Measurements from ENCODE around the gene MAPKAPK2.
A peak's percentile ranks its signal among the peaks of the same experiment; 100 is the strongest.

The MAPKAPK2 gene

DNA sequence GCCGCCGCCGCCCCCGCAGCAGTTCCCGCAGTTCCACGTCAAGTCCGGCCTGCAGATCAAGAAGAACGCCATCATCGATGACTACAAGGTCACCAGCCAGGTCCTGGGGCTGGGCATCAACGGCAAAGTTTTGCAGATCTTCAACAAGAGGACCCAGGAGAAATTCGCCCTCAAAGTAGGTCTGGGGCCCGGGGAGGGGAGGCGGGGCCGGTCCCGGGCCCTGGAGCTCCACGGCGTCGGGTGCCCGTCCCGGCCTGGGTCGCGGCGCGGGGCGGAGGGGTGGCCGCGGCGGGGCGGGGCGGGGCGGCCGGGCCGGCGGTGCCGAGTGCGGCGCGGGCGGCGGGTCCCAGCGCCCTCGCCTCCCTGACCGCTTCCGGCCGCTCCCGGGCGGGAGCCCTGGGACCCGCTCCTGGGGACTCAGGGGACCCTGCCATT lies 646 bp downstream of the MAPKAPK2 start:
- peak; percentile 38 for DNase-seq

DNA sequence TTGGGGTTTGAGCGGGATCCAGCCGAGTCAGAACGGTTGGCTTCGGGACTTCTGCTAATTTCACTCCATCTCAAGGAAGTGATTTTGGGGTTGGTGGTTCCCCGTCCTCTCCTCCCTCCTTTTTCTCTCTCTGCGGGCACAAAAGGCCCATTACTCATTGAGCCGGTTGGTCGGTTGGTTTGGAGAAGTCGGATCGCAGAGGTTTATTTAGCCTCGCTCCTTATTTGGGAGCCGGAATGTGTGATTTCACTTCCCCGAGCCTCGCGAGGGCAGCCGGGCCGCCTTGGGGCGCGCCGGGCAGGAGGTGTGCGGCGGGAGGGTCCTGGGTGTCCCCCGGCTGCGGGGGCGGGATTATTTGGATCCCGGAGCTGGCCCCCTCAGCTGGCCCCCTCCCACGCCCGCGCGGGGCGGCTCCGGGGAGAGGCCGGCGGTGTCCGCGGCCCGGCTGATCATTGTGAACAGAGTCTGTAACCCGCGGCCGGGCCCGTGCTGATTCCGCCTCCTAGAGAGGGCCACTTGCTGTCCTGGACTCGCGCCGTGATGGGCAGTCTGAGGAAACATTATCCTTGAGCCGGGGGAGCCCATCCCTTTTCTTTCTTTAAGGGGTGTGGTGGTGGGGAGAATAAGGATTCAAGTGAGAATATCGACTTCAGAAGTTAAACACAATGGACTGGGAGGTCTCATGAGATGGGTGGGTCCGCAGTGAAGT lies 1.2 kb downstream of the MAPKAPK2 start:
- peak; percentile 58 for DNase-seq

- no peak for DNase-seq
These were observed 2.0 kb downstream of the MAPKAPK2 start for GRCh38 chr1:206686478-206687249.

DNA sequence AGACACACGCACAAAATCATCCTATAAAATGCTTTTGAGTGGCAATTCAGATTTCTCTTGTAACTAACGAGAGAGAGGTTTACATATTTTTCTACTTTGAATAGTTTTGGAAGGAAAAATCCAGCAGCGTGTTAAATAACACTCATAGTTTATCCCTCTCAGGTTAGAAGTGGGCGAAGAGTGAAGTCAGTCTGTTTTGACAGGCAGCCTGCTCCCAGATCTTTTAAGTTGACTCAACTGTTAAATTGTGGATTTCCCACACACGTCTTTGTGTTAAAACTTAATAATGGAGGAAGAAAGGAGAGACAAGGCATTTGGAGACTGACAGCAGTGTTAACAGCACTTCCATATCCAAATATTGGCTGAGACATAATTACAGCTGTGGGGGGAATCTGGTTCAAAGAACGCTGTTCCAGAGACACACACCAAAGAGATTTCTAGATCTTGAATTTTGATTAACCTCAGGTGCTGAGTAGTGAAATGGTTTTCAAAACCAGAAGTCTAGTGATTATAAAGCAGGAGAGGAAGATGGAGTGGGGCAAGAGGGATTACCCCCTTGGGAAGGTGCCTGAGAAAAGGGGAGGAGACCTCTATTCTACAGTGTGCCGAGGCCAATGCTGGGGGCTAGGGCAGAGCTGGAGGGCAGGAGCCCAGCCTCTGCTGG lies 2.7 kb downstream of the MAPKAPK2 start:
- DNase-seq: no peak

- no peak for DNase-seq
These were observed 3.3 kb downstream of the MAPKAPK2 start for GRCh38 chr1:206687915-206688442.

- DNase-seq: no peak
These were observed 5.8 kb downstream of the MAPKAPK2 start for GRCh38 chr1:206690516-206690915.

DNA sequence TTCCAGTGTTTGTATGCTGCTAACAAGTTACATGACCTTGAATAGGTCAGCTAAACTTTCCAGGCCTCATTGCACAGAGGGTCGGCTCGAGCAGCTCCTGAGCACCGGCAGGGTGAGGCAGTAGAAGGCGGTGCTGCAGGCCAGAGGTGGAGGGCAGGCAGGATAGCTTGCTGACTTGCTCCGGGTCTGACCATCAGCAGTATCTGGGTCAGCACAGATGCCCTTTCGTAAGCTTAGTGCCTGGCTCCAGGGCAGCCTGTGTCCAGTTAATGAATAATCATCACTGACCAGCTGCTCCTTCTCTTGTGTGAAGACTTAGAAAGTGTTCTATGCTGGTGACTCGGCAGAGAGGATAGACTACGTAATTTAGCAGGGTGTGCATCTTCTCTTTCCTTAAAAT lies 6.9 kb downstream of the MAPKAPK2 start:
- no peak for DNase-seq

DNA sequence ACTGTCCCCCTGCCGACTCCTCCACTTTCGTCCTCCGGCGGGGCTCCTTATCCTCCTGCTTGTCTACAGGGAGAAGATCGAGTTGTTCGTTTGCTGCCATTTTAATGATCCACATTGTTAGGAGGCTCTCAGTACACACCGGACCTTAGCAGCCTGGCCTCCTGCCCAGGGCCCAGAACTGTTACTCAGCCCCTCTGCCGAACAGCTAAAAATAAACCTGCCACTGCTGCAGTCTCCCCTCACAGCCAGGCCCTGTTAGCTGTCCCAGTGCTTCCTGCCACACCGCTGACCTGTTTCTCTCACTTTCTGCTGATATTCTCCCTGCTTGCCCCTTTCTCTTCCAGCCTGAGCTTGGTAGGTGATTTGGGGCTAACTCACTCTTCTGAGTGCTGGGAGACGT lies 8.3 kb downstream of the MAPKAPK2 start:
- peak; percentile 87 for DNase-seq

GRCh38 chr1:206693592-206693991 lies 8.9 kb downstream of the MAPKAPK2 start:
- no peak for DNase-seq

GRCh38 chr1:206694171-206695124 lies 9.7 kb downstream of the MAPKAPK2 start:
- DNase-seq: no peak

DNA sequence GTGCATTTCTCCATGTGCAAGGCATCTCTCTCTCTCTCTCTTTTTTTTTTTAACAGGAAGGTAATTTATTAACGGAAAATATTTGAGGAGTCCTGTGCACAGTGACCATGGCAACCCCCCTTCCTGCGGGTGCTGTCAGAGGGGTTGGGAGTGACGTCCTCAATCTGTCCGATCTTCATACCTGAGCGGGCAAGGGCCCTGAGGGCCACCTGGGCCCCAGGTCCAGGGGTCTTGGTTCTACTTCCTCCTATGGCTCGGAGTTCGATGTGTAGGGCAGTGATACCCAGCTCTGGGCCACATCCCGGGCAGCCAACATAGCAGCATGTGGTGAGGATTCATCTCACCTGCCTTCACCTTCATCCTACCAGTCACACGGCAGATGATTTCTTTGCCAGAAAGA lies 11.0 kb downstream of the MAPKAPK2 start:
- no peak for DNase-seq

- peak; percentile 47 for DNase-seq
These were observed 12.3 kb downstream of the MAPKAPK2 start for GRCh38 chr1:206696812-206697585.

DNA sequence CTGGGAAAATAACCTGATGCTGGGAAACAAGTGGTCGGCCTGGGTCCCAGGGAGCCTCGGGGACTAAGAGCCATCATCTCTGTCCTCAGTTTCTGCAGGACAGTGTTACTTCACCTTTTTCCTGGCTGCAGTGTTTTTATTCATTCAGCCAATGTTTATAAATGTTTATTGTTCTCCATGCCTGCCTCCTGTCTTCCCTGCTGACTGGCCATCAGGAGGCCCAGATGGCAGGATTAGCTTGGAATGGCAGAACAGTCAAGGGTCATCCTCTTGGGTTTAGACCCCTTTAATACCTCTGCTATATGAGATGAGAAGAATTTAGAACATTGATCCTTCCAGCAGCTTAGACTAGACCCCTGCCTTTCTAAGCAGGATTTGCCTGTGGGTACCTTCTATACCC lies 13.3 kb downstream of the MAPKAPK2 start:
- no peak for DNase-seq

GRCh38 chr1:206699000-206699586 lies 14.4 kb downstream of the MAPKAPK2 start:
- no peak for DNase-seq

DNA sequence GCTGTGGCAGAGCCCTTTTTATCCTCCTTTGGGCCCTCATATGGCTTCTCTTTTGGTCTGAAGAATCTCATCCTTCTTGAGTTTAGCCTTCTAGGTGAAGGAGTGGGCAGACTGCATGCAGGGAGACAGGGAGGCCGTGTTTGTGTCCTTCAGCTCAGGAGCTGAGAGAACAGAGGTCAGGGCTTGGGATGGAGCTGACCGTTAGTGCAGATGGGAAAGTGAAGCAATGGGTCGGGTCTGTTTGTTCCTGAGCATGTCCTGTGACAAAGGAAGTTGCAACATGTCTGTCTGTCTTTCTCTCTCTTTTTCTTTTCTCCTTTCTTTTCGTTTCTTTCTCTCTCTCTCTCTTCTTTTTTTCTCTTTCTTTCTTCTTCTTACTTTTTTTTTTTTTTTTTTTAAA lies 14.9 kb downstream of the MAPKAPK2 start:
- no peak for DNase-seq

DNA sequence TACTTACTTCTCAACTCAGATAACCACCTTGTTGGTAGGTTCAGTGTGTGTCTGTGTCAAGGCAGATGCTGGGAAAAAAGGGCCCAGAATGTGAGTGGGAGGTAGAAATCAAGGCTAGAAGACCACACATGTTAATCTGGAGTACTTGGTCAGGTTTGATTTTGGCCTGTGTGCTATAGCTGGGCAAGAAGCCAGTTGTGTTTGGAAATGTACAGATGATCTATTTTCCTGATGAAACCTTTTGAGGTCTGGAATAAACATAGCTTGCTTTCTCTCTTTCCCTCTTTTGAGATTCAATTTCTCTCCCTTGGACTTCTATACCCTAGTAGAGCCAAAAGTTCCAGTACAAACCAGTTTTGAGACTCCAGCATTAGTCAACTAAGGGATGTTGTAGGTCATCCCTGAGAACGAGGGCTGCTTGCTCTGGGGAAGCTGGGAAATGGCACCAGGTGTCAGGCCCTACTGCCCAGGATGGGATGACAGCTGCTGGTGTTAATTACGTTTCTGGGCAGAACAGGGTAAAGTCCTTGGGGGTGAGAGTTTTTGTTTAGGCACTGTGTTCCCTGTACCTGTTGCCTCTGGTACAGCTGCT lies 15.8 kb downstream of the MAPKAPK2 start:
- no peak for DNase-seq

DNA sequence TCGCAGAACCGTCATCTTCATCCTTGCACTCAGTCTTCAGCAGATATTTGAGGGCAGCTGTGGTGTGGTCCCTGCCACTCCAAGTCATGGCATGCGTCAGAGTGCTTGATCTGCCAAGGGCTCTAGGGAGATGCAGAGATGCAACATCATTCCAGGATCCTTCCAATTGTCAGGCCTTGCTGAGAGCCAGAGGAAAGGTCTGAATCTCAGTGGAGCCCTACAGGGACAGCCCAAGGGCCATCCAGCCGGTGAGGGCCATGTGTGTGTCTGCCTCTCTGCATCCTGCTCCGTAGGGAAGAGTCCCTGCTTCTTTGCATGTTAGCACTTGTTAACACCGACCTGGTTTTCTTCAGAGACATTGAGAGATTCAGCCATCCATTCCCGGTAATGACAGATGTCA lies 17.6 kb downstream of the MAPKAPK2 start:
- no peak for DNase-seq

DNA sequence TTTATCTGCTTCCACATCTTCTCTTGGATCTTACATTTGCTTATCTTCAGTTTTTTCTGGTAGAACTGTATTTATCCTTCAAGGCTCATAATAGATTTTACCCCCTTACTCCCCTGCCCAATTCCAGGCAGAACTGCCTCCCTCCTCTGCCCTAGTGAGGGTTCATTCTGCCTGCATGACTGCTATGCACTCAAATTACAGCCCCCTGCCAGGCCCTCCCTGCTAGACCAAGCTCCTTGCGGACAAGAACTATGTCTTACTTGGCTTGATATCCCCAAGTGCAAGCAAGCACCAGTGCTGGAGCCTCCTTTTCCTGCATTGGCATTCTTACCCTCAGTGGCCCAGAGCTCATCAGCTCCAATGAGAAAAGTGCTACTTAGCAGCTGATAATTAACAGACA lies 18.1 kb downstream of the MAPKAPK2 start:
- no peak for DNase-seq

GRCh38 chr1:206703661-206704060 lies 19.0 kb downstream of the MAPKAPK2 start:
- no peak for DNase-seq

- DNase-seq: no peak
These were observed 19.5 kb downstream of the MAPKAPK2 start for GRCh38 chr1:206704226-206704625.

GRCh38 chr1:206705191-206705590 lies 20.5 kb downstream of the MAPKAPK2 start:
- no peak for DNase-seq
